NCI-H1417 (cell line): Measurements from ENCODE around the gene MINDY1.

Source experiments
- DNase-seq, 3 experiments: peaks; one replicate each; lab custom pipeline; 2025; lab: John Stamatoyannopoulos, UW

MINDY1 gene

DNA sequence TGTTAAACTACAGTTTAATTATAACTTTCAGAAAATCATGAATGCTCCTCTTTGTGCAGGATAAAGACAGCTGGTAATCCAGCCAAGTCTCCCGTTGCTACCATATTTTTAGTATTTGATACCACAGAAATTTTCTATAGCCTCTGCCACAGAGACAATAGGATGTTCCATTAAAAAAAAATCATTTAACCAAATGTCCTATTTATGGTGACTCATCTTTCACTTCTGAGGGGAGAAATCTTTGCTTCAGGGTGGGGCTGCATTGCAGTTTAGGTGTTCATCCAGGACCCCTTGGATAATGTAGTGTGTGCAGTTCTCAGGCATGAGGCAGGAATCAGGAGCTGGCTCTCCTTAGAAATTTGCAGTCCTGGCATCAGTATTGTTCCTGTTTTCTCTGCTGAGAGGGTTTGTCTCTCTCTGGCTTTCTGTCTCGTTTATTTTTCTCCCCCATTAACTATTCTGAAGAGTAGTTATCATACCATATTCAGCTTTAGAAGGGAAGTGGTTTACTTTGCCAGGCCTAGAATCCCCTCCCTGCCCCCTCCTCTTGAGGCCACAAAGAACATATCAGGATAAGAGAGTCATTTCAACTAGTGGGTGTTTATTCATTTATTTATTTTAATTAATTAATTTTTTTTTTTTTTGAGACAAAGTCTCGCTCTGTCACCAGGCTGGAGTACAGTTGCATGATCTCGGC lies 4.6 kb upstream of the MINDY1 start:
- no peak for DNase-seq

- no peak for DNase-seq
Observed at GRCh38 chr1:151010346-151010726, 3.6 kb upstream of the MINDY1 start.

DNA sequence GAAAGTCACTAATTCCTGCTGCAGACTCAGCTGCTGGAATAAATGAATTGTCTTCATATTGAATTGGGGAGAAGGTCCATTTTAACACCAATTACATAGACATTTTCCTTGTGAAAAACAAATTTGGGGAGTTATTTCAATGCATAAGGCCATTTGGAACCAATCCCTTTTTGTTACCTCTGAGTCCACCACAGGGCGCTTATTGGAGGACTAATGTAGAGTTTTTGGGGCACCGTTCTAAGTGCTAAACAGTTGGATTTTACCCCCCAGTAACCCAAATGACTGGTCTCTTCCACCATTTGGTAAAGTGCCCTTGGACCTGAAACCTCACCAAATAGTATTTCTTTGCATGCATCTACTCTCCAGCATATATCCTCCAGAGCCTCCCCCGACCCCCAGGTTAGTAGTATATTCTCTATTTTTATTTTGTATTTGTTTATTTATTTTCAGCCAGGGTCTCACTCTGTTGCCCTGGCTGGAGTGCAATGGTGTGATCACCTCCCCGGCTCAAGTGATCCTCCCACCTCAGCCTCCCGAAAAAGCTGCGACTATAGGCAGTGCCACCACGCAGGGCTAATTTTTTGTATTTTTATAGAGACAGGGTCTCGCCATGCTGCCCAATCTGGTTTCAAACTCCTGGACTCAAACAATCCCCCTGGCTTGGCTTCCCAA lies 3.1 kb upstream of the MINDY1 start:
- DNase-seq, result no peak

- DNase-seq, result no peak
Observed at GRCh38 chr1:151009206-151009587, 2.5 kb upstream of the MINDY1 start.

DNA sequence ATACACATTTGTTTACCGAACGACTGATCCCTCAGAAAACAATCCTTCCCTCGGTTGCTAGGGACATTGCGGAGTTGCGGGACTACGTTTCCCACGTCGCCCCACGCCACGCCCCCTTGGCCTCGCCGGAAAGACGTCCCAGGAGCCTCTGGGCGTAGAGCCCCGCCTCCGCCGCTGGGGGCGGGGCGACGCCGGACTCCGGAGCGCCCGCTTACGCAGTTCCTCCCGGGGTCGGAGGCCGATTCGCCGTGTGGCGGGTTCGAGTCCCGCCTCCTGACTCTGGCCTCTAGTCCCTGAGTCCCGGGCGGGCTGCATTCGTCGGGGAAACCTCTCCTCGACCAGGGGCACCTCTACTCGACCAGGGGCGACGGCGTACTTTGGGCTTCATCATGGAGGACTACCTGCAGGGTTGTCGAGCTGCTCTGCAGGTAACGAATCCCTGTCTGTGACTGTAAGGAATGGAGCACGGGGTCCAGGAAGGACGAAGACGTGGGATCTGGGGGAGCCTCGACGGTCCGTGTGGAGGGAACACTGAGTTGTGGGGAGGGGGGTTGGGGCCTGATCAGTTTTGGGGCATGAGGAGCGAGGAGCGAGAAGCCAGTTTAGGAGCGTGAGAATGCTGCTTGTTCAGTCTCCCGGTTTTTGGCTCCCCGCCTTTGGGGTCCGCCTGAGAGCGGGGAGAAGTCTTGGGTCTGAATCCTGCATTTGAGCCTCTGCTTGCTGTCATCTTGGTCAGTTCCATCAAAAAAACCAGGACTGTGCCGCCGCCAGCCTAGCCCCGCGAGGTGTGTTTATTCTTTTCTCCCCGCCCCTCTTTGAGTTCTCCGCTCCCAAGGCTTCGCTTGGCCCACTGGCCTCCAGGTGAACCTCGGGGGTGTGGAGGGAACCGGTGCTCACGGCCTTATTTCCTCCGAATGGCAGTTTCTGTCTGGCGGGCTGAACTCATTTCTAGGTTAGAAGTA lies 1.8 kb upstream of the MINDY1 start, which contains the start of gene PRUNE1:
Gene PRUNE1, plus strand, starts transcription at position 206 of the 962 bp plus-strand sequence. Its CDS starts 184 bp downstream, at position 390.
- DNase-seq, result peak; percentile 95 to 100 (median 97)

DNA sequence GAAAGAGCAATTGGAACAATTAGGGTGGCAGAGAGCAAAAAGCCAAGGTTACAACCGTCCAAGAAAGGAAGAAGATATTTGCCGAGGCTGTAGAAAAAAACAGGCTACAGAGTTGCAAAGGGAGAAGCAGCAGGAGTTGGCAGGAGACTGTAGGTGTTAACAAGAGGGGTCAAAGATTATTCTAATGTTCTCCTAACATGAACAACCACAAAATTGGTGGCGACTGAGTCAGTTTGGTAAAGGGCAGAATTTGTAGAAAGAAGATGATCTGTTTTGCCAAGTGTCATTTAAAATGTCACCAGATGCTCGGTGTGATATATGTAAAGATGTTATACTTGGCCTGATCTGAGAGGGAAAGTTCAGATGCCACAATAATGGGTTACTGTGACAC lies 1.1 kb upstream of the MINDY1 start:
- DNase-seq, result no peak

DNA sequence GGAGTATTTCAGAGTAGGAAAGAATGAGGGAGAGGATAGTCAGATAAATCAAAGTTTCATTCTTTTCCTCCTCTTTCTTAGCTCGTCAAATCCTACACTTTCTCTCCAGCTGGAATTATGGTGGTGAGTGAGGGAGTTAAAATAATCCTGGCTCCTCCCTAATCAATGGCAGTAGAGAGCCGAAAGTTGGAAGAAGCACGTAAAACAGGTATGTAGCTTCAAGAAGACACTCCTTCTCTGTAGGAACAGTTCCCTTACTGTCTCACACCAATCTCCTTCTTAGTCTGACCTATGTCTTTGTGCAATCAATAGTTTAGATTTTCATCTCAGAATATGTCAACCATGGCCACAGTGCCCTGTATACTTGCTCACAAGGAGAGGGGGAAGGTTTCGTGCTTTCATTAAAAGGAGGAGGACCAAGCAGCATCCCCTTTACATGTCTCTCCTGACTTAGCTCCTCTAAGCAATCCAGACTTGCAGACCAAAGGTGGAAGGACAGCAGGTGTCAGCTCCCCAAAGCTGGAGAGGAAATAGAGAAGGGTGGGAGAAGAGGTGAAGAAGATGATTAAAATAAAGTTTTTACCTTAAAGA lies 878 bp downstream of the MINDY1 start:
- DNase-seq, result peak in 1 of 3 experiments; percentile 50

DNA sequence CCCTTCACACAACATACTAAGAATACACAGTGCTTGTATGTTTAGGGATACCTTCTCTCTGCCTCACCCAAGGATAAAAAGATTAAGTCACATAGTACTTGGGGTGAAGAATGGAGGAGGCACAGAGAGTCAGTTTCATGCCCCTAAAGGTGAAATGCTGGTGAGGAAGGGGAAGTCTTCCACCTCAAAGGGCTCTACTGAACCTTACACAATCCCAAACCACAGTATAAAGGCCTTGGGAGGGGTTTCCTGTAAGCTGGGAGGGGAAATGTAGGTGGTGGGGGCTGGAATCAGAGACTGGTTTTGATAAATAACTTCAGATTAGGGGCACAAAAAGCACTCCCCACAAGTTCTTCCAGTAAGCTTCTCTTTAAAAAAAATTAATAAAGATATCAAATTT lies 3.5 kb downstream of the MINDY1 start:
- DNase-seq, result no peak

- no peak for DNase-seq
Observed at GRCh38 chr1:151002611-151003010, 4.1 kb downstream of the MINDY1 start.

- no peak for DNase-seq
Observed at GRCh38 chr1:151002051-151002450, 4.7 kb downstream of the MINDY1 start.

DNA sequence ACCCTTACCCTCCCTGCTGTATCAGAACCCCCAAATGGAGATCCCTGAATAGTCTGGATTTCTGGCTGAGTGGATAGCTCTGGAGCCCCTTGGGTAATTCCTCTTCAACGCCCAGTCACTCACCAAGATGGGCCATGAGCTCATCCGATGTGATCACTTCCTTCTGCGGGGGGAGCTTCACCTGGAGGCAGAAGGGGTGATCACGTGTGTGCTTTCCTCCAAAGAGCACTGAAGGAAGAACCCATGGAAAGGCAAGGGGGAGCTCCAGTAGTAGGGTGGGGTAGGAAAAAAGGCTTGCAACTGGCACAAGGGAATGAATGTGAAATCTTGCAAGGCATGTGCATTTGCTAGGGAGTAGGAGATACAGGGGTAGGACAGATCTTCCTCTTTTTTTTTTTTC lies 5.1 kb downstream of the MINDY1 start:
- no peak for DNase-seq

DNA sequence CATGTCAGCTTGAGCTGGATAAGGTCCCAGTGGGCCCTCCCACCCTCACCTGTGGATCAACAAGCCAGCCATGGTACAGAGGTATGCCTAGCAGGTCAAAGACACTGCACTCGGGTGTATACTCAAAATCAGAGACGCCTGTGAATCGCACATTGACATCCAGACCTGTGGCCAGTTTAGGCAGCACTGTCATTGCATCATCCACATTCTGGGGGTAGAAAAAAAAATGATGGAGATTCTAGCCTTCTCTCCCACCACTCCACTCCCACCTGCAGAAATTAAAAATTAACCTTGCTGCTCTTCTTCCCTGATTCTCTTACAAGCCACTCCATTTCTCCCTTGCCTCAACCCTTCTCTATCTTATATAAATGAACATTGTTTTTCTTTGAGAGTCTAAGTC lies 6.3 kb downstream of the MINDY1 start:
- DNase-seq, result no peak

- DNase-seq, result no peak
Observed at GRCh38 chr1:150999926-151000325, 6.8 kb downstream of the MINDY1 start.

DNA sequence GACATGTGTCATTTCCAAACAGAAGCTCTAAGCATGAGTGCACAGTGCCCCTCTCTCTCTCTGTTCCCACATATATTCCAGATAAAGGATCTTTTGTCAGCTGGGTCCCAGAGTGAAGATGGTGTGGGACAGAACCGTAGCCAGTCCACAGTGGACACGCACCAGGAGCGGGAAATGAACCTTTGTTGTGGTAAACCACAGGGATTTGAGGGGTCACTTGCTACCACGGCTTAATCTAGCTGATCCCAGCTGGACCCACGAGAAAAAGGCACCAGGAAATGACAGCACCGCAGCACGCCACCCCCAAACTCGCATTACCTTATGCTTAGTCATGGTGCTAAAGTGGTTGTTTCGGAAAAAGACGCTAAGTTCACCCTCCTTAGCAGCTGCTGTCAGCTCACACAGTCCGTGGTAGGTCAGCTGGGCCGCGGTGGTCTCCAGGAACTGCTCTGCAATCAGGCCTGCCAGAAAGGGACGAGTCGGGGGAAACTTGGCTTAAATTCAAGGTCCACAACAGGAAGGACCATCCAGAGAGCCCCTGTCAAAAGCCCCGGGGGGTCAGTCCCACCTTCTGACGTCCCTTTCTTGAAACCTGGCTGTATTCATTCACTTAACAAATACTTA lies 7.5 kb downstream of the MINDY1 start:
- no peak for DNase-seq

GRCh38 chr1:150997949-150998348 lies 8.8 kb downstream of the MINDY1 start:
- DNase-seq, result no peak

- no peak for DNase-seq
Observed at GRCh38 chr1:150997126-150997872, 9.4 kb downstream of the MINDY1 start.

DNA sequence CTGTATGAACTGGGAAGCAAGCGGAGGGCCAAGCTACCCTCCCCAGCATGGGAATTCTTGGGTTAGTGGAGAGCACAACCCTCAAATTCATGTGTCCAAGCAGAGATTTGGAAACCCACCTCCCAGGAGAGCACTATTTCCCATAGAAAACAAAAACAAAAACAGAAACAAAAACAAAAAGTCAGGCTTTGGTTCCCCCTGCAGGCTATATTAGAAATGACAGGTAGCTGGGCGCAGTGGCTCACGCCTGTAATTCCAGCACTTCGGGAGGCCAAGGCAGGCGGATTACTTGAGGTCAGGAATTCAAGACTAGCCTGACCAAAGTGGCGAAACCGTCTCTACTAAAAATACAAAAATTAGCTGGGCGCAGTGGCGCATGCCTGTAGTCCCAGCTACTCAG lies 10.8 kb downstream of the MINDY1 start:
- peak; percentile 15 to 53 (median 49) for DNase-seq

DNA sequence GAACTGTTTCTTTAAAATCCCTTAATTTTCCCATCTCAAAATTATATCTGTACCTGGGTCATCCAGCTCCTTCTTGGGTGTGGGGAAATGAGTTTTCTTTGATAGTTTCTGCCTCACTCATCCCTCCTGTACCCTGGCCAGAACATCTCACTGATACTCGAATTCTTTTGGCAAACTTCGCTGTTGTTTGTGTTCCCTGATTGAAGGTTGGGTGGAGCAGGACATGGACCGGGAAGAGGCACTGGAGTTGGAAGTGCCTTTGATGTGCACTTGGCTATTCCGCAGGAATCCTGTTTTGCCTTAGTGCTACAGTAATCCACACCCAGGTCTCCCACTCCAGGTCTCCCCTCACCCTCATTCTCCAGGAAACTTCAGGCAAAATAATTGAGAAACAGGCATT lies 11.2 kb downstream of the MINDY1 start:
- DNase-seq, result no peak

DNA sequence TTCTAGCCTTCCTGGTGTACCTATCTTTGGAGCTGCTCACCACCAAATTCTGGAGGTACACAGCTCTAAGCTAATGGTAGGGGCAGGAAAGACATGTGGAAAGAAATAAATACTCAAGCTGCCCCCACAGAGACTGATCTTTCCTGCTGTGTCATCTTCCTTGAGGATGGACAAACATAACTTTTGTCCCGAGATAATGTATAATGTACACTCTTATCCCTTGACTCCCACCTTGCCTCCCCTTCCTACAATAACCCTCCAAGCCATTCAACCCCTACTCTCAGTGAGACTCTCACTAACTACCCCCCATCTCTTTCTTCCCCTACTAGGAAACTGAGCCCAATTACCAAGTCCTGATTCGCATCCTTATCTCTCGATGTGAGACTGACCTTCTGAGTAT lies 12.5 kb downstream of the MINDY1 start:
- no peak for DNase-seq

- no peak for DNase-seq
Observed at GRCh38 chr1:150992626-150993025, 14.1 kb downstream of the MINDY1 start.

DNA sequence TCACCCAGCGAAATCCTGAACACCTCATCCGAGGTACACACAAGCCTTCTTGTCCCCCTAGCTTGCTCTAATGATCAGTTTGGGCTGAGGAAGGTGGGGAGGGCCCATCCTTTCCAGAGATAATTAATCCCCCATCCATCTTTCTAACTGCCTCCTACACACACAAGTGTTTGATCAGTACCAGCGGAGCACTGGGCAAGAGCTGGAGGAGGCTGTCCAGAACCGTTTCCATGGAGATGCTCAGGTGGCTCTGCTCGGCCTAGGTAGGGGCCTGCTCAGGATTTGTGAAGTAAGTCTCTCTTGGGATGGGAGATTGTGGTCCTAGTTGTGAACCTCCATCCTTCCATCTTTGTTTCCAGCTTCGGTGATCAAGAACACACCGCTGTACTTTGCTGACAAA lies 18.8 kb downstream of the MINDY1 start:
- peak; percentile 70 to 95 (median 88) for DNase-seq
